Measurements from ENCODE around the gene NR4A3. TPM values are rescaled to one million over a fixed set of nuclear protein-coding genes. Genes with fewer than 3 reads are reported as not detected.

The NR4A3 gene
- polyA plus RNA-seq, 1 experiment, result 2.3 TPM

DNA sequence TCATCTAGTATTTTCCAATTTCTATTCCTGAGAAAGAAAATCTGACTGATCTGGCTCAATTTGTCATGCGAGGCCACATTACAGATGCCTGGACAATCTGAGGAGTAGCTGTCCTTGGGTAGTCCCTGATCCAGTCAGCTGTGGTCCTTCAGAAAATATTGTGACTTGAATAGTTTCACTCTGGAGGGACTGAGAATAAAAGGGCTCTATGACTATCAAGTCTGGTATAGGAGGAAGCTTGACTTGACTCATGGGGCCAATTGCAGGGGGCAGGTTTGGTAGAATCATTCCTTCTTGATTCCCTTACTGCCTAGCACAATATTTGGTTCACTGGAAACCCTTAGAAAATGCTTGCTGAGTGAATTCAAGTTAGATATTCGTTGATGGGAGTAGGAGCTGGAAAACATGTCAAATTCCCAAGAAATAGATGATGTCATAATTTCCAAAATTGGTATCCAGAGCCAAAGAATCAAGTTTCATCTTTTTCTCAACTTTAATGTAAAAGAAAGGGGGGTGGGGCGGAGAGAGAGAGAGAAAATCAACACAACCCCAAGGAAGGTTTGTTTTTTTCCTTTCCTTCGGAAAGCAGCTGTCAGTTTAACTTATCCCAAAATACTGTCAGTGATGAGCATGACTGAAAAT lies 52.4 kb downstream of the NR4A3 start:
- Histone ChIP-seq H3K36me3 (ENCODE audit: control insufficient read depth, insufficient read depth, low read length) (no peaks in the 10 kb centered on the region), H3K27me3 (ENCODE audit: control insufficient read depth, insufficient read depth, low read length) (no peaks in the 10 kb centered on the region), H3K4me3 (ENCODE audit: low read depth, low read length) (no peak overlapping the region)
- CTCF ChIA-PET, result no interaction called here
- TF ChIP-seq, protein P1, sequence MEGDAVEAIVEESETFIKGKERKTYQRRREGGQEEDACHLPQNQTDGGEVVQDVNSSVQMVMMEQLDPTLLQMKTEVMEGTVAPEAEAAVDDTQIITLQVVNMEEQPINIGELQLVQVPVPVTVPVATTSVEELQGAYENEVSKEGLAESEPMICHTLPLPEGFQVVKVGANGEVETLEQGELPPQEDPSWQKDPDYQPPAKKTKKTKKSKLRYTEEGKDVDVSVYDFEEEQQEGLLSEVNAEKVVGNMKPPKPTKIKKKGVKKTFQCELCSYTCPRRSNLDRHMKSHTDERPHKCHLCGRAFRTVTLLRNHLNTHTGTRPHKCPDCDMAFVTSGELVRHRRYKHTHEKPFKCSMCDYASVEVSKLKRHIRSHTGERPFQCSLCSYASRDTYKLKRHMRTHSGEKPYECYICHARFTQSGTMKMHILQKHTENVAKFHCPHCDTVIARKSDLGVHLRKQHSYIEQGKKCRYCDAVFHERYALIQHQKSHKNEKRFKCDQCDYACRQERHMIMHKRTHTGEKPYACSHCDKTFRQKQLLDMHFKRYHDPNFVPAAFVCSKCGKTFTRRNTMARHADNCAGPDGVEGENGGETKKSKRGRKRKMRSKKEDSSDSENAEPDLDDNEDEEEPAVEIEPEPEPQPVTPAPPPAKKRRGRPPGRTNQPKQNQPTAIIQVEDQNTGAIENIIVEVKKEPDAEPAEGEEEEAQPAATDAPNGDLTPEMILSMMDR (IDR thresholded peaks at IDR 0.05; ENCODE audit: insufficient read depth, low read depth, low read length), result no peak
- POLR2A ChIA-PET, result no interaction called here
- no peak for DNase-seq (ENCODE audit: low read depth)

GRCh38 chr9:99876190-99876589 lies 54.5 kb downstream of the NR4A3 start:
- ChIA-PET POLR2A (no interaction called here), CTCF (no interaction called here)
- DNase-seq (ENCODE audit: low read depth), result no peak
- TF ChIP-seq, protein P1 (IDR thresholded peaks at IDR 0.05; ENCODE audit: insufficient read depth, low read depth, low read length), result no peak
- Histone ChIP-seq H3K4me3 (ENCODE audit: low read depth, low read length) (no peak overlapping the region), H3K36me3 (ENCODE audit: control insufficient read depth, insufficient read depth, low read length) (no peaks in the 10 kb centered on the region), H3K27me3 (ENCODE audit: control insufficient read depth, insufficient read depth, low read length) (no peaks in the 10 kb centered on the region)

DNA sequence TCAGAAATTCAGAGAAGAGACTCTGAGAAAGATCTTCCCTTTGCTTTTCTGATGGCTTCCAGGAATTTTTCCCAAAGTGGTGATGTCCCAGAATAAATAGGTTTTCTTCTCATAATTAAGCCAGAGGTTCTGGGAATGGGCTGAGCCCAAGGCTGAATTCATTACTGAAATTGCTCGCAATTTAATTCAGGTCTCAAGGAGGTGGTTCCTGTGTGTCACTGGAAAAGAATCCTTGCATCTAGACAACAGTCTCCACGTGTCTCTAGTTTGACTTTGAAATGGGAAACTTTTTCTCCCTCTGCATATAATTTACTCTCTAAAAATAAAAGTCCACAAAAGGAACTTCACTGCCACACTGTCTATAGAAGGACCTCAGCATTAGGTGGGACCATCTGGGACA lies 57.0 kb downstream of the NR4A3 start:
- Histone ChIP-seq H3K36me3 (ENCODE audit: control insufficient read depth, insufficient read depth, low read length) (no peaks in the 10 kb centered on the region), H3K4me3 (ENCODE audit: low read depth, low read length) (no peak overlapping the region), H3K27me3 (ENCODE audit: control insufficient read depth, insufficient read depth, low read length) (no peaks in the 10 kb centered on the region)
- no peak for DNase-seq (ENCODE audit: low read depth)
- TF ChIP-seq, protein P1 (IDR thresholded peaks at IDR 0.05; ENCODE audit: insufficient read depth, low read depth, low read length), result no peak
- CTCF ChIA-PET, result interaction anchor here (1.0 kb wide), 1 partner anchor 13 kb away, joined by 3 read pairs; no protein-coding TSS in a partner anchor
- POLR2A ChIA-PET, result no interaction called here

DNA sequence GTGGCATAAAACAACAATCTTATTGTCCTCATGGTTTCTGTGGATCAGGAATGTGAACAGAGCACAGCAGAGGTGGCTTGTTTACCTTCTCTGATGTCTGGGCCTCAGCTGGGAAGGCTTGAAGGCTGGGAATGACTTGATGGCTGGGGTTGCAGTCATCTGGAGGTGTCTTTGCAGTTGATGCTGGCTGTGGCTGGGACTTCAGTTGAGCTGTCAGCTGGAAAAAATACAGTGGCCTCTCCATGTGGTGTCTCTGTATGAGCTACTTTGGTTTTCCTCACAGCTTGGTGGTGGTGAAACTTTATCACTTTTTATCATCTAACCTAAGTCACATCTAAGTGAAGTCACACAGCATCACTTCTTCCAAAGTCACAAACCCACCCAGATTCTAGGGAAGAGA lies 60.1 kb downstream of the NR4A3 start:
- H3K27me3 ChIP-seq (ENCODE audit: control insufficient read depth, insufficient read depth, low read length), result no peaks in the 10 kb centered on the region
- CTCF ChIA-PET, result no interaction called here
- TF ChIP-seq, protein P1 (IDR thresholded peaks at IDR 0.05; ENCODE audit: insufficient read depth, low read depth, low read length), result no peak
- no peak for DNase-seq (ENCODE audit: low read depth)
- H3K36me3 ChIP-seq (ENCODE audit: control insufficient read depth, insufficient read depth, low read length), result no peaks in the 10 kb centered on the region
- H3K4me3 ChIP-seq (ENCODE audit: low read depth, low read length), result no peak overlapping the region
- POLR2A ChIA-PET, result no interaction called here

DNA sequence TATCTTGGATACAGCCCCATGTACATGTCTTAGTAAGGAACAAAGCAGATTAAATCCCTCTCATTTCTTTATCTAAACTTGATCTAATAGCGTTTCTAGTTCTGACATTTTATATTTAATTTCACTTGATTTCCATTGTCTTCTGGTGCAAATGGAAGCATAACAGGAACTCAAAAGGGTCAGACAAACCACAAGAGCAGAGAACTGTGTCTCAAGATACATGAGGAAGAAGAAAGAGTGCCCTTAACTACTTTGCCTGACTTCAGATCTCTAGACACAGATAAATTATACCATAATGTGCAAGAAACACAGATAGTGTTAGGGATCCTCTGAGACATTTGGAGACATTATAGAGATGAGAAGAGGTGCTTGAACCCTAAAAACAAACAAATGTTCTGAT lies 64.1 kb downstream of the NR4A3 start:
- H3K4me3 ChIP-seq (ENCODE audit: low read depth, low read length), result no peak overlapping the region
- H3K27me3 ChIP-seq (ENCODE audit: control insufficient read depth, insufficient read depth, low read length), result peaks cover 3% of the 10 kb centered on the region
- DNase-seq (ENCODE audit: low read depth), result no peak
- no peaks in the 10 kb centered on the region for H3K36me3 ChIP-seq (ENCODE audit: control insufficient read depth, insufficient read depth, low read length)
- ChIA-PET CTCF (no interaction called here), POLR2A (no interaction called here)
- TF ChIP-seq, protein P1 (IDR thresholded peaks at IDR 0.05; ENCODE audit: insufficient read depth, low read depth, low read length), result no peak

Data from BJ (cell line).